Ovary (tissue), 3 donors: ENCODE data around the gene ENOSF1.

ENCODE experiments used
- EP300 ChIP-seq: sonication (generic); formaldehyde crosslinking; IDR thresholded peaks from one replicate; pipeline ENCODE4 v1.6.1; 2017; ENCODE audit warnings: antibody characterized with exemption
- POLR2A ChIP-seq: fragments of 450-650 bp; IDR thresholded peaks from one replicate; pipeline ENCODE4 v1.6.1; 2017; ENCODE audit warnings: antibody characterized with exemption, mild to moderate bottlenecking, moderate library complexity
- TF ChIP-seq, protein P1 (sequence below), 3 donors: fragments of 450-650 bp in 2 of 3; fragments of 200-600 bp in 1 of 3; IDR thresholded peaks; one replicate each; pipeline versions ENCODE4 v1.5.1 to v1.8.0; 2016 to 2022; ENCODE audit warnings: antibody characterized with exemption in 3 of 3, mild to moderate bottlenecking in 1 of 3
- donor health status: DM: no; HTN: no; CAD: no.

DNA sequence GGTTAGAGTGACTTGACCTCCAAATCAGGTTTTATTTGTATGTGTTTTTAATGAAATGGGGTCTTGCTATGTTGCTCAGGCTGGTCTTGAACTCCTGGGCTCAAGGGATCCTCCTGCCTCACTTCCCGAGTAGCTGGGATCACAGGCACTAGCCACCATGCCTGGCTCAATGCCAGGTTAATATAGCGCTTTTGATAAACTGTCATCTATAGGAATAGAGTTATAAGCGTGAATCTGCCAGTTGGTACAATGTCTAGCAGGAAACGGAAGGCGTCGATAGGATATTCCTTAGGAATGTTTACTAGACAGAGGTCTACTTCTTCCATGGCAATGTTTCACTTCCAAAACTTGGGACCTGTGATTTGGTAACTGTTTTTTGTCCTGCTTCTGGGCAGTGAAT lies 90.1 kb downstream of the ENOSF1 start:
- TF ChIP-seq POLR2A (no peak), EP300 (no peak)
- TF ChIP-seq, protein P1, sequence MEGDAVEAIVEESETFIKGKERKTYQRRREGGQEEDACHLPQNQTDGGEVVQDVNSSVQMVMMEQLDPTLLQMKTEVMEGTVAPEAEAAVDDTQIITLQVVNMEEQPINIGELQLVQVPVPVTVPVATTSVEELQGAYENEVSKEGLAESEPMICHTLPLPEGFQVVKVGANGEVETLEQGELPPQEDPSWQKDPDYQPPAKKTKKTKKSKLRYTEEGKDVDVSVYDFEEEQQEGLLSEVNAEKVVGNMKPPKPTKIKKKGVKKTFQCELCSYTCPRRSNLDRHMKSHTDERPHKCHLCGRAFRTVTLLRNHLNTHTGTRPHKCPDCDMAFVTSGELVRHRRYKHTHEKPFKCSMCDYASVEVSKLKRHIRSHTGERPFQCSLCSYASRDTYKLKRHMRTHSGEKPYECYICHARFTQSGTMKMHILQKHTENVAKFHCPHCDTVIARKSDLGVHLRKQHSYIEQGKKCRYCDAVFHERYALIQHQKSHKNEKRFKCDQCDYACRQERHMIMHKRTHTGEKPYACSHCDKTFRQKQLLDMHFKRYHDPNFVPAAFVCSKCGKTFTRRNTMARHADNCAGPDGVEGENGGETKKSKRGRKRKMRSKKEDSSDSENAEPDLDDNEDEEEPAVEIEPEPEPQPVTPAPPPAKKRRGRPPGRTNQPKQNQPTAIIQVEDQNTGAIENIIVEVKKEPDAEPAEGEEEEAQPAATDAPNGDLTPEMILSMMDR (IDR thresholded peaks at IDR 0.05) = no peak
